SK-N-SH treated with all-trans-retinoic acid at 6 μM for 48 hours (cell line): ENCODE results near the gene ZNF132.

ENCODE experiments used
- ATAC-seq: fragments of 200-7000 bp; cut with Tn5 transposase; 3 replicates; pipeline ENCODE4 v1.9.1; 2020; ENCODE audit warnings: mild to moderate bottlenecking, moderate library complexity
- ARNTL ChIP-seq: fragments of 450-650 bp; formaldehyde crosslinking; IDR thresholded peaks from 2 replicates; pipeline ENCODE4 v1.5.0; 2020; ENCODE audit warnings: low read depth, mild to moderate bottlenecking, moderate library complexity, borderline replicate concordance
- BACH2 ChIP-seq: fragments of 250-450 bp; sonication (Bioruptor Pico); IDR thresholded peaks from 2 replicates; pipeline ENCODE4 v1.9.0; 2021; ENCODE audit warnings: mild to moderate bottlenecking, borderline replicate concordance
- CREB5 ChIP-seq: fragments of 250-450 bp; sonication (Bioruptor Pico); IDR thresholded peaks from 2 replicates; pipeline ENCODE4 v1.5.1; 2020; ENCODE audit warnings: low read depth, mild to moderate bottlenecking, moderate library complexity
- CSDC2 ChIP-seq: fragments of 250-450 bp; sonication (Bioruptor Pico); IDR thresholded peaks from 2 replicates; pipeline ENCODE4 v1.5.0; 2020; ENCODE audit warnings: mild to moderate bottlenecking, moderate library complexity
- ESRRG ChIP-seq: fragments of 250-450 bp; sonication (Bioruptor Pico); IDR thresholded peaks from 2 replicates; pipeline ENCODE4 v1.6.1; 2021; ENCODE audit warnings: mild to moderate bottlenecking
- ISL1 ChIP-seq: fragments of 250-450 bp; sonication (Bioruptor Pico); IDR thresholded peaks from 2 replicates; pipeline ENCODE4 v2.1.2; 2022; ENCODE audit warnings: mild to moderate bottlenecking, moderate library complexity
- OSR1 ChIP-seq: fragments of 250-450 bp; sonication (Bioruptor Pico); IDR thresholded peaks from 2 replicates; pipeline ENCODE4 v1.8.0; 2022; ENCODE audit warnings: moderate library complexity, mild to moderate bottlenecking, inconsistent platforms
- PATZ1 ChIP-seq: fragments of 250-450 bp; sonication (Bioruptor Pico); IDR thresholded peaks from 2 replicates; pipeline ENCODE4 v1.8.0; 2020; ENCODE audit warnings: mild to moderate bottlenecking, moderate library complexity, borderline replicate concordance
- POU6F1 ChIP-seq: fragments of 250-450 bp; sonication (Bioruptor Pico); IDR thresholded peaks from 2 replicates; pipeline ENCODE4 v1.8.0; 2021; ENCODE audit warnings: low read depth, mild to moderate bottlenecking, moderate library complexity, borderline replicate concordance
- PPARA ChIP-seq: fragments of 250-450 bp; sonication (Bioruptor Pico); IDR thresholded peaks from 2 replicates; pipeline ENCODE4 v1.5.0; 2020; ENCODE audit warnings: mild to moderate bottlenecking, borderline replicate concordance
- RARB ChIP-seq: fragments of 250-450 bp; sonication (Bioruptor Pico); IDR thresholded peaks from 2 replicates; pipeline ENCODE4 v1.8.0; 2021; ENCODE audit warnings: mild to moderate bottlenecking, moderate library complexity
- SNAI2 ChIP-seq: fragments of 250-450 bp; sonication (Bioruptor Pico); IDR thresholded peaks from 2 replicates; pipeline ENCODE4 v1.5.0; 2020; ENCODE audit warnings: mild to moderate bottlenecking, moderate library complexity
- TCF4 ChIP-seq: fragments of 250-450 bp; sonication (Bioruptor Pico); IDR thresholded peaks from 2 replicates; pipeline ENCODE4 v1.8.0; 2021; ENCODE audit warnings: mild to moderate bottlenecking, moderate library complexity, borderline replicate concordance
- TOX ChIP-seq: fragments of 250-450 bp; sonication (Bioruptor Pico); IDR thresholded peaks from 2 replicates; pipeline ENCODE4 v1.8.0; 2021; ENCODE audit warnings: mild to moderate bottlenecking, moderate library complexity, borderline replicate concordance
- ZC3H10 ChIP-seq: fragments of 250-450 bp; sonication (Bioruptor Pico); IDR thresholded peaks from 2 replicates; pipeline ENCODE4 v1.5.1; 2021; ENCODE audit warnings: mild to moderate bottlenecking, moderate library complexity
- ZFP3 ChIP-seq: fragments of 250-450 bp; sonication (Bioruptor Pico); IDR thresholded peaks from 2 replicates; pipeline ENCODE4 v1.5.0; 2020; ENCODE audit warnings: mild to moderate bottlenecking, moderate library complexity
- ZFP30 ChIP-seq: fragments of 450-650 bp; formaldehyde crosslinking; IDR thresholded peaks from 2 replicates; pipeline ENCODE4 v1.5.0; 2022; ENCODE audit warnings: mild to moderate bottlenecking, moderate library complexity
- ZNF70 ChIP-seq: fragments of 450-650 bp; formaldehyde crosslinking; IDR thresholded peaks from 2 replicates; pipeline ENCODE4 v1.5.0; 2020; ENCODE audit warnings: mild to moderate bottlenecking, moderate library complexity
- ZNF8 ChIP-seq: fragments of 450-650 bp; formaldehyde crosslinking; IDR thresholded peaks from 2 replicates; pipeline ENCODE4 v1.5.0; 2020; ENCODE audit warnings: mild to moderate bottlenecking, moderate library complexity

Gene ZNF132

GRCh38 chr19:58417071-58417470 is 22.9 kb downstream of the ZNF132 start:
- no peak for TF ChIP-seq TOX (CRISPR knock-in tag)
- TF ChIP-seq POU6F1 (CRISPR knock-in tag): no peak
- TF ChIP-seq OSR1 (CRISPR knock-in tag): no peak
- TF ChIP-seq RARB (CRISPR knock-in tag): no peak
- TF ChIP-seq ARNTL (CRISPR knock-in tag): no peak
- no peak for TF ChIP-seq ZFP30 (CRISPR knock-in tag)
- ATAC-seq: no peak

- TF ChIP-seq TCF4 (CRISPR knock-in tag): no peak
- no peak for TF ChIP-seq OSR1 (CRISPR knock-in tag)
- TF ChIP-seq ESRRG (CRISPR knock-in tag): no peak
- no peak for TF ChIP-seq SNAI2 (CRISPR knock-in tag)
- TF ChIP-seq PPARA (CRISPR knock-in tag): no peak
- no peak for TF ChIP-seq ARNTL (CRISPR knock-in tag)
- TF ChIP-seq BACH2: no peak
- TF ChIP-seq ZNF70 (CRISPR knock-in tag): no peak
- TF ChIP-seq PATZ1 (CRISPR knock-in tag): no peak
- ATAC-seq: no peak
Observed at GRCh38 chr19:58416604-58417003, 23.3 kb downstream of the ZNF132 start.

GRCh38 chr19:58409010-58409790 is 30.8 kb downstream of the ZNF132 start:
- peak; percentile 76 for ATAC-seq
- TF ChIP-seq ZC3H10 (CRISPR knock-in tag) (no peak), CSDC2 (CRISPR knock-in tag) (no peak), ISL1 (CRISPR knock-in tag) (no peak), POU6F1 (CRISPR knock-in tag) (no peak), ZFP30 (CRISPR knock-in tag) (no peak), SNAI2 (CRISPR knock-in tag) (no peak), OSR1 (CRISPR knock-in tag) (no peak), BACH2 (no peak), RARB (CRISPR knock-in tag) (no peak), CREB5 (CRISPR knock-in tag) (no peak), PATZ1 (CRISPR knock-in tag) (no peak), ZFP3 (CRISPR knock-in tag) (no peak), ZNF8 (CRISPR knock-in tag) (no peak), ZNF70 (CRISPR knock-in tag) (no peak)
